GM23338 (cell line): Measurements from ENCODE around the gene RUNX1. TPM values are rescaled to one million over a fixed set of nuclear protein-coding genes. Genes with fewer than 3 reads are reported as not detected.

ENCODE experiments used
- ATAC-seq: fragments of 200-7000 bp; cut with Tn5 transposase; 3 replicates; pipeline ENCODE4 v1.9.1; 2020
- DNase-seq: peaks from one replicate; pipeline ENCODE4 v3.0.0-alpha.2; 2015; ENCODE audit warnings: low spot score
- H2AFZ ChIP-seq: fragments of 200-600 bp; sonication (generic); 2 replicates; pipeline ENCODE4 v1.8.0; 2016; ENCODE audit warnings: antibody characterized with exemption, mild to moderate bottlenecking, moderate library complexity
- H3F3A ChIP-seq: fragments of 200-600 bp; sonication (generic); replicated peaks from 2 replicates; pipeline ENCODE4 v1.8.0; 2017; ENCODE audit warnings: antibody characterized with exemption, mixed run types, low read depth
- H3K27ac ChIP-seq: fragments of 200-600 bp; sonication (generic); 2 replicates; pipeline ENCODE4 v1.6.1; 2016; ENCODE audit warnings: low read depth
- H3K27me3 ChIP-seq: fragments of 200-600 bp; sonication (generic); 2 replicates; pipeline ENCODE4 v1.8.0; 2016; ENCODE audit warnings: mild to moderate bottlenecking, mixed run types, moderate library complexity; ENCODE audit not compliant: insufficient read depth
- H3K36me3 ChIP-seq: fragments of 200-600 bp; sonication (generic); 2 replicates; pipeline ENCODE4 v1.8.0; 2016; ENCODE audit warnings: mild to moderate bottlenecking; ENCODE audit not compliant: insufficient read depth
- H3K4me1 ChIP-seq: fragments of 200-600 bp; sonication (generic); 2 replicates; pipeline ENCODE4 v1.8.0; 2016; ENCODE audit warnings: mild to moderate bottlenecking, moderate library complexity; ENCODE audit not compliant: insufficient read depth
- H3K4me2 ChIP-seq: fragments of 200-600 bp; sonication (generic); 2 replicates; pipeline ENCODE4 v1.7.1; 2017; ENCODE audit warnings: mixed run types
- H3K4me3 ChIP-seq: fragments of 200-600 bp; sonication (generic); 2 replicates; pipeline ENCODE4 v1.6.1; 2016; ENCODE audit warnings: mixed run types
- H3K79me2 ChIP-seq: fragments of 200-600 bp; sonication (generic); replicated peaks from 2 replicates; pipeline ENCODE4 v1.8.0; 2017; ENCODE audit warnings: mild to moderate bottlenecking; ENCODE audit not compliant: insufficient read depth
- H3K9me2 ChIP-seq: fragments of 200-600 bp; sonication (generic); 2 replicates; pipeline ENCODE4 v1.8.0; 2017; ENCODE audit not compliant: insufficient read depth
- H4K20me1 ChIP-seq: fragments of 200-600 bp; sonication (generic); replicated peaks from 2 replicates; pipeline ENCODE4 v1.8.0; 2017; ENCODE audit warnings: mild to moderate bottlenecking; ENCODE audit not compliant: insufficient read depth
- H3K27ac Mint-ChIP-seq: 2 replicates; pipeline ENCODE4 v1.8.0; 2020; ENCODE audit warnings: inconsistent platforms, mild to moderate bottlenecking, moderate library complexity, mixed read lengths
- H3K27me3 Mint-ChIP-seq: 3 replicates; pipeline ENCODE4 v1.8.0; 2022; ENCODE audit warnings: low read depth, mild to moderate bottlenecking, moderate library complexity, mixed read lengths, inconsistent platforms; ENCODE audit not compliant: insufficient read depth, poor library complexity
- H3K36me3 Mint-ChIP-seq: 3 replicates; pipeline ENCODE4 v1.8.0; 2021; ENCODE audit warnings: low read depth, mild to moderate bottlenecking, inconsistent platforms, moderate library complexity, mixed read lengths
- H3K4me1 Mint-ChIP-seq: 3 replicates; pipeline ENCODE4 v1.8.0; 2020; ENCODE audit warnings: mild to moderate bottlenecking, inconsistent platforms, mixed read lengths
- H3K4me3 Mint-ChIP-seq: 3 replicates; pipeline ENCODE4 v1.8.0; 2021; ENCODE audit warnings: moderate library complexity, mild to moderate bottlenecking, inconsistent platforms, mixed read lengths
- H3K9me3 Mint-ChIP-seq: 3 replicates; pipeline ENCODE4 v1.8.0; 2020; ENCODE audit warnings: moderate library complexity, mild to moderate bottlenecking, inconsistent platforms, mixed read lengths
- CREB1 ChIP-seq: fragments of 250-450 bp; sonication (Bioruptor Pico); IDR thresholded peaks from 2 replicates; pipeline ENCODE4 v1.5.0; 2020; ENCODE audit warnings: low read depth, mild to moderate bottlenecking, moderate library complexity
- CTCF ChIP-seq, 2 experiments: fragments of 200-600 bp in 1 of 2; sonication (generic) in 1 of 2; conservative IDR thresholded peaks; 2 replicates each; pipeline versions ENCODE4 v1.5.1 to v1.6.1; 2016 to 2017; ENCODE audit warnings: antibody characterized with exemption in 2 of 2, low read depth in 2 of 2, mild to moderate bottlenecking in 2 of 2, moderate library complexity in 1 of 2
- ETS1 ChIP-seq: IDR thresholded peaks from 2 replicates; pipeline ENCODE4 v1.6.1; 2016; ENCODE audit warnings: antibody characterized with exemption
- EZH2 ChIP-seq: fragments of 200-600 bp; sonication (generic); IDR thresholded peaks from one replicate; pipeline ENCODE4 v1.8.0; 2017; ENCODE audit warnings: antibody characterized with exemption, mild to moderate bottlenecking, low read depth; ENCODE audit not compliant: unreplicated experiment
- EZH2phosphoT487 ChIP-seq: fragments of 200-600 bp; sonication (generic); IDR thresholded peaks from one replicate; pipeline ENCODE4 v1.8.1; 2018; ENCODE audit warnings: antibody characterized with exemption; ENCODE audit not compliant: unreplicated experiment
- JUNB ChIP-seq: IDR thresholded peaks from one replicate; pipeline ENCODE4 v1.6.1; 2016; ENCODE audit warnings: antibody characterized with exemption; ENCODE audit not compliant: unreplicated experiment
- NANOG ChIP-seq: IDR thresholded peaks from 2 replicates; pipeline ENCODE4 v1.6.1; 2016; ENCODE audit warnings: antibody characterized with exemption, borderline replicate concordance
- POLR2AphosphoS5 ChIP-seq: IDR thresholded peaks from 2 replicates; pipeline ENCODE4 v1.6.1; 2016; ENCODE audit warnings: antibody characterized with exemption, low read depth
- REST ChIP-seq: IDR thresholded peaks from one replicate; pipeline ENCODE4 v1.6.1; 2018; ENCODE audit warnings: antibody characterized with exemption; ENCODE audit not compliant: unreplicated experiment
- STAT1 ChIP-seq: IDR thresholded peaks from one replicate; pipeline ENCODE4 v1.6.1; 2016; ENCODE audit warnings: antibody characterized with exemption; ENCODE audit not compliant: unreplicated experiment
- ZNF114 ChIP-seq: fragments of 250-450 bp; sonication (Bioruptor Pico); IDR thresholded peaks from 2 replicates; pipeline ENCODE4 v1.5.0; 2020; ENCODE audit warnings: mild to moderate bottlenecking, moderate library complexity
- ZNF331 ChIP-seq: fragments of 250-450 bp; sonication (Bioruptor Pico); IDR thresholded peaks from 2 replicates; pipeline ENCODE4 v1.5.0; 2020; ENCODE audit warnings: low read depth, mild to moderate bottlenecking, moderate library complexity
- ZNF462 ChIP-seq: fragments of 250-450 bp; sonication (Bioruptor Pico); IDR thresholded peaks from 2 replicates; pipeline ENCODE4 v1.5.0; 2020; ENCODE audit warnings: mild to moderate bottlenecking, moderate library complexity
- polyA plus RNA-seq: library from polyadenylated mRNA; unstranded; fragments of >200 nt; fragmentation: Nextera tagmentation; extraction: Ambion mirVana; gene quantifications from 2 replicates; pipeline ENCODE4 v1.2.1, GENCODE V29; 2016
- total RNA-seq: library from RNA; depleted of rRNA; stranded (reverse); fragments of >200 nt; shearing (Covaris generic); gene quantifications from 2 replicates; pipeline ENCODE4 v1.2.3, GENCODE V29; 2014

The RUNX1 gene
- total and polyA plus RNA-seq, 2 experiments from 2014 or later = 0.29 to 1.1 TPM

GRCh38 chr21:34790834-34791233 lies 258.3 kb downstream of the RUNX1 start:
- Mint-ChIP-seq H3K4me3 (no peak overlapping the region), H3K9me3 (no peaks in the 10 kb centered on the region), H3K36me3 (no peaks in the 10 kb centered on the region), H3K27ac (no peak overlapping the region), H3K4me1 (peaks cover 15% of the 10 kb centered on the region; the same call in 2 of the 3 replicates), H3K27me3 (peaks cover 2% of the 10 kb centered on the region)
- Histone ChIP-seq H3K4me3 (no peak overlapping the region), H2AFZ (no peak overlapping the region), H3K36me3 (no peaks in the 10 kb centered on the region), H3K27ac (no peak overlapping the region), H3K4me1 (no peaks in the 10 kb centered on the region), H4K20me1 (no peaks in the 10 kb centered on the region), H3K9me2 (peaks cover 9% of the 10 kb centered on the region; the same call in 1 of the 2 replicates), H3K79me2 (no peaks in the 10 kb centered on the region), H3K27me3 (no peaks in the 10 kb centered on the region), H3F3A (no peaks in the 10 kb centered on the region), H3K4me2 (no peak overlapping the region)
- no peak for DNase-seq
- no peak for TF ChIP-seq EZH2phosphoT487
- TF ChIP-seq CTCF (conservative IDR thresholded peaks at IDR 0.05; ENCODE audit: low read depth in 2 of 2) = no peak
- no peak for TF ChIP-seq POLR2AphosphoS5
- TF ChIP-seq EZH2 = no peak
- TF ChIP-seq NANOG = no peak
- TF ChIP-seq ZNF331 (CRISPR knock-in tag) = no peak
- no peak for TF ChIP-seq STAT1
- no peak for TF ChIP-seq ETS1
- no peak for TF ChIP-seq REST
- no peak for TF ChIP-seq JUNB
- no peak for TF ChIP-seq CREB1 (CRISPR knock-in tag)
- no peak for TF ChIP-seq ZNF114 (CRISPR knock-in tag)
- TF ChIP-seq ZNF462 (CRISPR knock-in tag) = no peak
- ATAC-seq = no peak
